ENCODE data around the gene PIEZO1. TPM values are rescaled to one million over a fixed set of nuclear protein-coding genes. Genes with fewer than 3 reads are reported as not detected.

PIEZO1 gene
- total RNA-seq, 1 experiment from 2014 or later: 224 TPM

GRCh38 chr16:88761143-88761534, 23.9 kb downstream of the PIEZO1 start:
- intact Hi-C loops (cut with micrococcal nuclease): no loop called here
- ChIA-PET POLR2A (no interaction called here), RAD21 (ENCODE audit: low non-redundant PET in 1 of 2, low total read pairs in 2 of 2, uncharacterized antibody in 2 of 2, unreplicated experiment in 2 of 2) (no interaction called here), CTCF (interaction anchor here (1.5 to 1.8 kb wide), 2 partner anchors 24 kb away, joined by 6 read pairs; no protein-coding TSS in a partner anchor)
- no TSS peak for BruUV-seq (replicated peaks)
- Histone ChIP-seq H3K4me1 (ENCODE audit: control insufficient read depth in 1 of 2, insufficient read depth in 2 of 2, low read length in 2 of 2) (peaks cover 13 to 59% of the 10 kb centered on the region in 2 experiments; a peak in 3 of 4 replicates), H3K9me2 (ENCODE audit: insufficient read depth) (no peaks in the 10 kb centered on the region), H3K9me3 (ENCODE audit: control insufficient read depth in 1 of 2, insufficient read depth in 1 of 2, low read depth in 1 of 2, low read length in 2 of 2) (no peaks in the 10 kb centered on the region), H3K9ac (ENCODE audit: low read length) (no peak overlapping the region), H3K27me3 (ENCODE audit: insufficient read depth, low read length) (no peaks in the 10 kb centered on the region), H3K36me3 (ENCODE audit: control insufficient read depth in 1 of 2, insufficient read depth in 2 of 2, low read length in 2 of 2) (peaks cover 2 to 13% of the 10 kb centered on the region in 2 experiments; a peak in 1 of 4 replicates), H3K27ac (ENCODE audit: low read depth, low read length) (no peak overlapping the region; the same call in 1 of the 2 replicates), H4K20me1 (ENCODE audit: insufficient read depth) (peaks cover 9% of the 10 kb centered on the region; the same call in 1 of the 2 replicates), H3K4me3 (replicated peaks in 1 of 2; ENCODE audit: low read depth in 1 of 2, low read length in 2 of 2) (no peak overlapping the region), H3K4me2 (ENCODE audit: low read length) (no peak overlapping the region), H2AFZ (ENCODE audit: low read depth, low read length, poor library complexity, severe bottlenecking) (no peak overlapping the region), H3K79me2 (ENCODE audit: insufficient read depth, low read length) (peaks cover 97% of the 10 kb centered on the region)
- TF ChIP-seq EGR1 (IDR thresholded peaks at IDR 0.05; ENCODE audit: low read depth): no peak
- TF ChIP-seq ATF3 (IDR thresholded peaks at IDR 0.05): no peak
- TF ChIP-seq EZH2 (IDR thresholded peaks at IDR 0.05): no peak
- no peak for TF ChIP-seq YY1 (IDR thresholded peaks at IDR 0.05; ENCODE audit: extremely low read depth, insufficient replicate concordance, low read depth, low read length)
- TF ChIP-seq ZBTB33 (IDR thresholded peaks at IDR 0.05; ENCODE audit: extremely low read depth, insufficient replicate concordance, low read length): no peak
- TF ChIP-seq TCF7L2 (IDR thresholded peaks at IDR 0.05; ENCODE audit: borderline replicate concordance, extremely low read depth, insufficient read depth, insufficient read length): no peak
- no peak for TF ChIP-seq MAX (IDR thresholded peaks at IDR 0.05)
- TF ChIP-seq CEBPB (IDR thresholded peaks at IDR 0.05; ENCODE audit: low read depth): no peak
- no peak for TF ChIP-seq ELF1 (IDR thresholded peaks at IDR 0.05; ENCODE audit: borderline replicate concordance, low read depth)
- TF ChIP-seq POLR2A (IDR thresholded peaks at IDR 0.05; ENCODE audit: borderline replicate concordance, extremely low read depth, insufficient read depth, insufficient read length): no peak
- TF ChIP-seq SRF (IDR thresholded peaks at IDR 0.05; ENCODE audit: low read depth): no peak
- no peak for TF ChIP-seq REST (IDR thresholded peaks at IDR 0.05; ENCODE audit: low read depth)
- TF ChIP-seq ZNF274 (IDR thresholded peaks at IDR 0.05; ENCODE audit: low read depth, low read length): no peak
- no peak for TF ChIP-seq RAD21 (IDR thresholded peaks at IDR 0.05; ENCODE audit: low read depth)
- TF ChIP-seq CTCF (IDR thresholded peaks at IDR 0.05 in 2 of 3, conservative IDR thresholded peaks at IDR 0.05 in 1 of 3; ENCODE audit: borderline replicate concordance in 1 of 3, insufficient read depth in 1 of 3, low read depth in 2 of 3, low read length in 2 of 3): no peak
- no peak for TF ChIP-seq POLR2AphosphoS5 (IDR thresholded peaks at IDR 0.05; ENCODE audit: low read depth, low read length)
- DNase-seq (ENCODE audit: low read depth, low spot score): no peak
- no peak for ATAC-seq

All from HCT116 (cell line).